SW480 (cell line): ENCODE results near the gene CSRNP2.
"Not testable (repeated sequence)": the region's sequence is repeated elsewhere in the genome, so short reads cannot be mapped to it uniquely, and the experiment has no call there.

ENCODE experiments used
- DNase-seq: peaks from one replicate; pipeline ENCODE4 v3.0.0-alpha.2; 2016; ENCODE audit warnings: low spot score

The CSRNP2 gene

DNA sequence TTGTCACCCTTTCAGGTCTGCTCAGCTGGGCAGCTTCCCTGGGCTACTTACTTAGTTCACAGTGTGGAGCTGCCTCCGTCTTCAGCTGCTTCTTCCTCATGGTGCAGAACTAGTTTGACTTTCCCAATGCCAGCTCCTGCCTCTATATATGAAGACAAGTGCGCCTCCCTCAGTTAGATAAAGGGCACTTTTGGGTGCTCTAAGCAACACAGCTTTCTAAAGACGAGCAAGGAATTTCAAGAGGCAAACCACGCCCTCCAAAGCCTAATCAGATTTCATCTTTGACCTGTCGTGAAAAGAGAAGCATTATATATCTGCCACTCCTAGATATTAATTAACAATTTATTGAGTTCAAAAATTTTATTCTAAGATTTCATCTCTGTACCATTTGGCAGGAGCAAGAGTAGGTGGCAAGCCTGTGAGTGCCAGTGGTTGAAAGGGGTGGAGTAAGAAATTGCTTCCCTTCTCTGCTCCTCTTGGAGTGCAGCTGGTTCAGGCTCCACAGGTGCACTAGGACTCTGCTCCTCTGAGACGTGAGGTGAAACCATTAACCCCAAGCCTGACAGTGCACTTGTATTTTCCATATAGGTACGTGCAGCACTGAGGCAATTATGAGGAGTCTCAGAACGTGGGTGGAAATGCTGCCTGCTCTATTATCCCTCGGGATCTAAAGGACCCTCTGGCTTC lies 55.1 kb downstream of the CSRNP2 start:
- peak; percentile 77 for DNase-seq

DNA sequence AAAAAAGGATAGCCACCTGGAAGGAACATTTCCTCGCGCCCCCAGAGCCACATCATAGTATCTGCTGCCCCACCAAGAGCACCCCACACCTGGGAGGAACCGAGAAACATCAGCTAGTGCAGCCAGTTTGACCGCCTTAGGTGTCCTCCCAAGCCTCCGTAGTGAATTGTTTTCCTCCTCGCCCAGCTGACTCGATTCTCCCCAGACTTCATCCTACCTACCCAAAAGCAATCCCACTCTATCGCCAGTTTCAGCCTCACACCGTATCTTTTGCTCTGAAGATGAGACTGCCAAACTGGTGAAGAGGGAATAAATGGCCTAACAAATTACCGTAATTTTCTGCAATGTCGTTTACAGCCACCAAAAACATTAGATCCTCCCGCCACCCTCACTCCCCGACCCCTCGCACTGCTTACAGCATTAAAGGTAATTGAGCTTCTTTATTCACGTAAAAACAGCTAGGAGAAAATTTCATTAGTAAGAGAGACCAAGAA lies 56.0 kb downstream of the CSRNP2 start:
- DNase-seq = no peak

- peak; percentile 95 for DNase-seq
These were observed 57.4 kb downstream of the CSRNP2 start, which contains the start of gene SLC11A2 for GRCh38 chr12:51025836-51026638. Gene SLC11A2 (minus strand): TSS chr12:51026384. CDS start chr12:51010728, 15,656 bp downstream.

DNA sequence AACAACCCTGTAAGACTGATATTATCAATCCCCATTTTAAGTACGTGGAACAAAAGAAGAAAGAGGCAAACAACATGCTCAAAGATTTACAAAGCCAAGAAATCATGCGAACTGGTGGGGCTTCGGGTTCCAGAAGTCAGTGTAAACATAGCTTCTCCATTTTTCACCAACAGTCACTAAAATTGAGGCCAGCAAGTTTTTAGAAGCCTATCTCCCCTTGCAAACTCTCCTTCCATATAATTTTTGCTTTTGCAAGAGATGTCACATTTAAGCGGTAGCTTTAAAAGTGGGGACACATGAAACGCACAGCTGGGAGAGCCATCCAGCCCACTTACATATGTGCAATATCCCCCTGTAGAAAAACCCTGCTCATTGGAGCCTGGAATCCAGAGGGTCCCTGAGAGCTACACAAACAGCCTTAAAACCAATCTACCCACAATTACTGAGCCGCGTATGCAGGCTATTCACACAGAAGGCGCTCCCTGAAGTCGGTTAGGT lies 58.0 kb downstream of the CSRNP2 start:
- no peak for DNase-seq

- DNase-seq = no peak
These were observed 59.6 kb downstream of the CSRNP2 start for GRCh38 chr12:51023625-51024382.

- DNase-seq = no peak
These were observed 61.7 kb downstream of the CSRNP2 start for GRCh38 chr12:51021694-51022093.

DNA sequence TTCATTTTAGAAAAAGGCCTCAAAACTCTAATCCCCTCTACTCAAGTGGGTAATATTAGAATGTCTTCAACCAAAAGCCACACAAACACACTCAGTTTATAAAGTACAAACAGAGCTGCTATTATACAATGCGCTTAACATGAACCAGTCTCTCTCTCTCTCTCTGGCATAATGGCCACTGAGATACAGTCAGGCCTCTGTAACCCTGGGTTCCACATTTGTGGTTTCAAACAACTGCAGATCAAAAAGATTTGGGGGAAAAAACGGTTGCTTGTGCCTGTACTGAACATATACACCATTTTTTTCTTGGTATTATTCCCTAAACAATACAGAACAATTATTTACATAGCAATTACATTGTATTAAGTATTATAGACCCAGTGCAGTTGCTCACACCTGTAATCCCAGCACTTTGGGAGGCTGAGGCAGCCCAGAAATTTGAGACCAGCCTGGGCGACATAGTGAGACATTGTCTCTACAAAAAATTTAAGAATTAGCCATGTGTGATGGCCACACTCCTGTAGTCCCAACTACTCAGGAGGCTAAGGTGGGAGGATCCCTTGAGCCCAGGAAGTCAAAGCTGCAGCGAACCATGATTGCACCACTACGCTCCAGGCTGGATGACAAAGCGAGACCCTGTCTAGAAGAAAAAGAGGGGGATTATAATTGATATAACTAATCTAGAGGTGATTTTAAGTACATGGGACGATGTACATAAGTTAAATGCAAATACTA lies 62.8 kb downstream of the CSRNP2 start:
- DNase-seq = no peak

DNA sequence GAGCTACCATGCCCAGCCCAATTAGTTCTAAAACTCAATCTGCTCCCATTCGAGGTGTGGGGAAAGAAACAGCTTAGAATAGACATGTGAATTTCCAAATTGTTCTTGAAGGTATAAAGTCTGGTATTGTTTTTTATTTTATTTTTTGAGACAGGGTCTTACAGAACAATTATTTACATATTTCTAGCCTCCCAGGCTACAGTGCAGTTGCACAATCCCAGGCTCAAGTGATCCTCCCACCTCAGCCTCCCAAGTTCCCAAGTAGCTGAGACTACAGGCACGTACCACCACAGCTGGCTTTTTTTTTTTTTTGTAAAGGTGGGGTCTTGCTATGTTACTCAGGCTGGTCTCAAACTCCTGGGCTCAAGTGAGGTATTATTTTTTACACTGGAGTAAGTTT lies 63.5 kb downstream of the CSRNP2 start:
- no peak for DNase-seq

DNA sequence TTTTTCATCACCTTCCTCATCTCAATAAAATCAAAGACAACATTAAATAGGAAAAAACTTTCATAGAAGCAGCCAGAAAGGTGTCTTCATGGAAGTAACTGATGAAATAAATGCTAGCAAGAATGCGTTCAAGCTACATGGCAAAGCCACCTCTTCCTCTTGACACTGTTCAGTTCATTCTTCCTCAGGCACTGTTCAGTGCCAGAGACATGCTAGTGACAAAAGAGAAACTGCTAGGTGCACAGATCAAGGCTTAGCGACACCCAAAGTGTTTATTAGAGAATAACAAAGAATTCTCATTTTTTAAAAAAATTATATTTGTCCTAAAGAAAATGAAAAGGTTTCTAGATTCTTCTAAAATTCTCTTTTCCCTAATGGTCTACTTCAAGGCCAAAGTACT lies 64.4 kb downstream of the CSRNP2 start:
- DNase-seq = no peak

GRCh38 chr12:51017452-51017851 lies 65.9 kb downstream of the CSRNP2 start:
- DNase-seq = no peak

- DNase-seq = not testable (repeated sequence)
These were observed 68.9 kb downstream of the CSRNP2 start for GRCh38 chr12:51014467-51014866.

GRCh38 chr12:51013441-51013840 lies 70.0 kb downstream of the CSRNP2 start:
- DNase-seq = no peak

DNA sequence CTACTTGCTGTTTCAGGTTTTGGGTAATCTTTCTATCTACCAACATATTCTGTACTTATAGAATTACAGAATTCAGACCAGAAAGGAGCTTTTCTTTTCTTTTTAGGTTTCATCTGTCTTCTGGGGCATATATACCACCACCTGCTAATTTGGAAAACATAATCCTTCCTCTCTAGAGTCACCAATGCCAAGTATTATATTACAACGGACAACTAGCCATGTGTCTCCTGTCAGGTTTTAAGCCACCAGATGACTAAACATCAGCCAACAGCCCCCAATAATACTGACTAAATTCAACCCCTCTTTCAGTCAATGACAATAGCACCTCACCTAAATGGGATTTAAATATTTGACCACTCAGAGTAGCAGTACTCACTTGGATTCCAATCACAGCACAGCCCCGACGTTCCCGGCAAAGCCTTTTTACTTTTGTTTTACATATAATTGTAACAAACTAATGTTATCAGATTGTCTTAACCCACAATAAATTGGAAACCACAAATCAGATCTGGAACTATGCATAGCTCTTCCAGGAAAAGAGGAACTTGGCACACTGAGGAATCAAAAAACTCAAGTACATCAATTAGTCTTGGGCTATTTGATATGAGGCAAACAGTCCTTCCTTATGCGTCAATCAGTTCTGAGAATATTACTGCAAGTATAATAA lies 70.7 kb downstream of the CSRNP2 start:
- no peak for DNase-seq

DNA sequence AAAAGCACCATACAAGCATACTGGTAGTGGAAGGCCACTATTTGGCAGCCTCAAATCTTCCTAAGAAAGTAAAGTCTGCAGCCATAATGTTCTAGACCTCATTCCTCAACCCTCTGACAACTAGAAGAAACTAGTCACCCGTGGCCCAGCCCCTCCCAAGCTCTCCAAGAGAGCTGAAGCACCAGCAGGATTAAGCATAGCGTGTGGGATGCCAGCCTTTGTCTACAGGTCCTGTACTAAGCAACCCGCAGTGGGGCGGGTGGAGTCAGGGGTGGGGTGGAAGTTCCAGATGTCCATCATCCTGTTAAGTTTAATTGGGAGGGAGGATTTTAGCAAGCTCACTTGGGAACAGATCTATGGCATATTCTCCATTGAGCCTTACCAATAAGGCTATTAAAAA lies 71.4 kb downstream of the CSRNP2 start:
- DNase-seq = no peak
